Fibroblast of the conjunctiva (primary cell): Measurements from ENCODE around the gene LHFPL5.

Source experiments
- DNase-seq: peaks from one replicate; pipeline ENCODE4 v3.0.0-alpha.2; 2010; ENCODE audit warnings: low read depth

Gene LHFPL5

DNA sequence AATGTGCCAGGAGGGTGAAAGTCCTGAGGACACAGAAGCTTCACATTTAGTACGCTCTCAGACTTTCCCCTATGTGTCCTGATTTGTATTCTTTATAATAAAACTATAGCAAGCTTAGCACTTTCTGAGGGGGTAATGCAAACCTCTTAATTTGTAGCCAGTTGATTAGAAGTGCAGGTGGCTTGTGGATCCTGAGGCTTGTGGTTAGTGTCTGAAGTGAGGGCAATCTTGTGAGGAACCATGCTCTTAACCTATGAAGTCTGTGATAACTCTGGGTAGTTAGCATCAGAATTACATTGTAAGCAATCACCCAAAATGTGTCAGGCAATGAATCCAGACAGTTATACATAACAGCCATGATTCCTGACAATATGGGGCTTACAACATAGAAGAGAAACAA, 51.1 kb downstream of the LHFPL5 start:
- no peak for DNase-seq

DNA sequence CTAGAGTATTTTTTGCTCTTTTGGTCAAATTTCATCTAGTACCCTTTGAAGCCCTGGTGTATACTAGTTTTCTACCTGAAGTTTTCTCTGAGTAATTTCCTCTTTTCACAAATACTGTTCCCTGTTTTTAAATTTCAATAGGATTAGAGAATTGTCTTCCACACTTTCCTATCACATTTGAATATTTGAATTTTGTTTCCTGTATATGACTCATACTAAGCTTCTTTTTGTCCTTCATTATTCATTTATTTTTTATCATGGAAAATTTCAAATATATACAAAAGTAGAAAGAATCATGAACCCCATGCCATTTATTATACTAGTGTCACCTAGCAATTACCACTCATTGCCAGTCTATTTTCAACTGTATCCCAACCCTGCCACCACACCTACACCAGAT, 52.7 kb downstream of the LHFPL5 start:
- DNase-seq = no peak

DNA sequence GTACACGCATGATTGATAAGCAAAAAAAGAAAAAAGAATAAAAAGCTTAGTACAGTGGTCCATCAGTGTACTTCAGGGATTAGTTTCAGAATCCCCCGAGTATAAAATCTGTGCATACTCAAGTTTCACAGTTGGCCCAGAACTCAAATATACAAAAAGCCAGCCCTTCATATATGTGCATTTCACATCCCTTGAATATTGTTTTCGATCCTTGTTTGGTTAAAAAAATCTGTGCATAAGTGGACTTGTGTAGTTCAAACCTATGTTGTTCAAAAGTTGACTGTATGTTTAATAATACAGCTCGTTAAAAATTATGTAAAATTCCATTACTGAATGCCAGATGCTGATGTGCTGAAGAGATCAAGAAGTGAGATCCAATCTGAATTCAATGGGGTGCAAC, 54.2 kb downstream of the LHFPL5 start:
- DNase-seq = no peak
